ENCODE results near the gene ANXA2. TPM values are rescaled to one million over a fixed set of nuclear protein-coding genes. Genes with fewer than 3 reads are reported as not detected.
A peak's percentile ranks its signal among the peaks of the same experiment; 100 is the strongest.

The ANXA2 gene
- total and polyA plus RNA-seq, 4 donors = 851 to 1,294 (median 1,171) TPM

GRCh38 chr15:60369696-60370095, 28.1 kb downstream of the ANXA2 start:
- peaks cover 4 to 19% (median 12%) of the 10 kb centered on the region in 4 donors for H3K36me3 ChIP-seq (ENCODE audit: control insufficient read depth in 4 of 4, insufficient read depth in 4 of 4, low read length in 4 of 4)
- H3K4me1 ChIP-seq (ENCODE audit: control insufficient read depth in 5 of 5, insufficient read depth in 5 of 5, low read length in 5 of 5) = peaks cover 0 to 34% (median 4%) of the 10 kb centered on the region in 5 donors
- no peak overlapping the region for H3K9ac ChIP-seq (ENCODE audit: insufficient read depth in 1 of 2, low read length in 2 of 2)
- no peak for TF ChIP-seq CTCF (IDR thresholded peaks at IDR 0.05; ENCODE audit: control extremely low read depth, extremely low read depth)
- DNase-seq (no peak), ATAC-seq (ENCODE audit: insufficient read depth, low FRiP score) (no peak)
- no peak overlapping the region for H3K4me3 ChIP-seq
- no peaks in the 10 kb centered on the region for H3K9me3 ChIP-seq (ENCODE audit: control insufficient read depth in 4 of 4, insufficient read depth in 3 of 4, low read length in 3 of 4)
- 81 to 89% methylated on average over 5 of the region's 5 CpGs for WGBS, 2 donors
- peak overlapping the region; percentile 46 to 60 for H3K27ac ChIP-seq (ENCODE audit: low read depth in 1 of 2, low read length in 1 of 2)
- H3K27me3 ChIP-seq (ENCODE audit: control insufficient read depth in 3 of 3, insufficient read depth in 3 of 3, low read length in 2 of 3) = no peaks in the 10 kb centered on the region

GRCh38 chr15:60364612-60364924, 33.2 kb downstream of the ANXA2 start:
- H3K36me3 ChIP-seq (ENCODE audit: control insufficient read depth in 4 of 4, insufficient read depth in 4 of 4, low read length in 4 of 4) = peaks cover 7 to 30% (median 18%) of the 10 kb centered on the region in 4 donors
- peaks cover 0 to 24% (median 15%) of the 10 kb centered on the region in 5 donors for H3K4me1 ChIP-seq (ENCODE audit: control insufficient read depth in 5 of 5, insufficient read depth in 5 of 5, low read length in 5 of 5)
- no peak overlapping the region for H3K9ac ChIP-seq (ENCODE audit: insufficient read depth in 1 of 2, low read length in 2 of 2)
- ATAC-seq (ENCODE audit: insufficient read depth, low FRiP score) (no peak), DNase-seq (no peak)
- no peak for TF ChIP-seq CTCF (IDR thresholded peaks at IDR 0.05; ENCODE audit: control extremely low read depth, extremely low read depth)
- H3K4me3 ChIP-seq = no peak overlapping the region
- 92 to 95% methylated on average over 2 of the region's 2 CpGs for WGBS, 2 donors
- H3K27me3 ChIP-seq (ENCODE audit: control insufficient read depth in 3 of 3, insufficient read depth in 3 of 3, low read length in 2 of 3) = no peaks in the 10 kb centered on the region
- no peak overlapping the region for H3K27ac ChIP-seq (ENCODE audit: low read depth in 1 of 2, low read length in 1 of 2)
- H3K9me3 ChIP-seq (ENCODE audit: control insufficient read depth in 4 of 4, insufficient read depth in 3 of 4, low read length in 3 of 4) = no peaks in the 10 kb centered on the region

- peaks cover 0 to 24% (median 15%) of the 10 kb centered on the region in 5 donors for H3K4me1 ChIP-seq (ENCODE audit: control insufficient read depth in 5 of 5, insufficient read depth in 5 of 5, low read length in 5 of 5)
- H3K27ac ChIP-seq (ENCODE audit: low read depth in 1 of 2, low read length in 1 of 2) = no peak overlapping the region
These were observed 33.7 kb downstream of the ANXA2 start for GRCh38 chr15:60363903-60364611.

More at GRCh38 chr15:60363903-60364611, 33.7 kb downstream of the ANXA2 start:
- DNase-seq (no peak), ATAC-seq (ENCODE audit: insufficient read depth, low FRiP score) (no peak)
- Histone ChIP-seq H3K27me3 (ENCODE audit: control insufficient read depth in 3 of 3, insufficient read depth in 3 of 3, low read length in 2 of 3) (no peaks in the 10 kb centered on the region), H3K4me3 (no peak overlapping the region), H3K36me3 (ENCODE audit: control insufficient read depth in 4 of 4, insufficient read depth in 4 of 4, low read length in 4 of 4) (peaks cover 7 to 28% (median 21%) of the 10 kb centered on the region in 4 donors), H3K9ac (ENCODE audit: insufficient read depth in 1 of 2, low read length in 2 of 2) (no peak overlapping the region), H3K9me3 (ENCODE audit: control insufficient read depth in 4 of 4, insufficient read depth in 3 of 4, low read length in 3 of 4) (no peaks in the 10 kb centered on the region)
- 88 to 92% methylated on average over 17 of the region's 17 CpGs for WGBS, 2 donors
- TF ChIP-seq CTCF (IDR thresholded peaks at IDR 0.05; ENCODE audit: control extremely low read depth, extremely low read depth) = no peak
